Fibroblast of the aortic adventitia (primary cell): ENCODE data around the gene ITGA8. TPM values are rescaled to one million over a fixed set of nuclear protein-coding genes. Genes with fewer than 3 reads are reported as not detected.
"Not testable (repeated sequence)": the region's sequence is repeated elsewhere in the genome, so short reads cannot be mapped to it uniquely, and the experiment has no call there.

Experiments used
- DNase-seq: peaks from one replicate; pipeline ENCODE4 v3.0.0-alpha.2; 2010; ENCODE audit warnings: low read depth
- H3K4me3 ChIP-seq: 2 replicates; pipeline ENCODE4 v1.5.1; 2011; ENCODE audit warnings: low read depth, mild to moderate bottlenecking, control low read depth, low read length, moderate library complexity
- CTCF ChIP-seq: IDR thresholded peaks from 2 replicates; pipeline ENCODE4 v1.5.1; 2011; ENCODE audit warnings: mild to moderate bottlenecking, low read length, control low read depth, inconsistent platforms; ENCODE audit not compliant: insufficient read depth
- total RNA-seq: library from RNA; depleted of rRNA; stranded (reverse); fragments of >200 nt; gene quantifications from 2 replicates; pipeline ENCODE4 v1.2.3, GENCODE V29; 2012; ENCODE audit warnings: low replicate concordance

ITGA8 gene
- total RNA-seq, 1 donor, result 38.5 TPM

GRCh38 chr10:15571575-15571974 is 148.1 kb downstream of the ITGA8 start:
- no peak for TF ChIP-seq CTCF
- no peak overlapping the region for H3K4me3 ChIP-seq
- DNase-seq, result peak; percentile 75

DNA sequence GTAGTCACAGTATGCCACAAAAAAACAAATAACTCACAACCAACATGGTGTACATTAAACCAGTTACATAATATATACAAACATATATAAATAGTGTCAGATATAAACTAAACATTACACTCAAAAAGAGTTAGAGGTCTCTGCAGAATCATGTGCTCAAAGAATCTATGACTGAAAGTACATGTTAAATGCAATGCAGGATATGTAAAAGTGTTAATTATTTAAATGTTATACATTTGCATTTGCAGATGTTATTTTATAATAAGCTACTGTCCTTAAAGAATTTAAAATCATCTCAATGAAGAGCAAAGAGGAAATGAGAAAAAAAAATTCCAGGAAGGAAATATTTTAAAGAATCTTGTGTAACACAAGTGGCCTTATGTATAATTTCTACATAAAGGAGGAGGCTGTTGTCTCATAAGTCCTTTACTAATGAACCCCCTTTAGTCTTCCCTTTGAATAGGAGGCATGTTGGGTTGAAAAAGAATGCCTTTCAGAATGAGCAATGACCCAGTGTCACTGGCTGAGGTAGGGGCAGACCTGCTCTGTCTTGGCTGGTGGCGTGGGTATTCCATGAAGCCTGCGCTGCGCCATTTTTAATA is 148.9 kb downstream of the ITGA8 start:
- no peak for DNase-seq
- TF ChIP-seq CTCF, result no peak
- H3K4me3 ChIP-seq, result no peak overlapping the region

GRCh38 chr10:15567952-15568351 is 151.8 kb downstream of the ITGA8 start:
- H3K4me3 ChIP-seq, result no peak overlapping the region

DNA sequence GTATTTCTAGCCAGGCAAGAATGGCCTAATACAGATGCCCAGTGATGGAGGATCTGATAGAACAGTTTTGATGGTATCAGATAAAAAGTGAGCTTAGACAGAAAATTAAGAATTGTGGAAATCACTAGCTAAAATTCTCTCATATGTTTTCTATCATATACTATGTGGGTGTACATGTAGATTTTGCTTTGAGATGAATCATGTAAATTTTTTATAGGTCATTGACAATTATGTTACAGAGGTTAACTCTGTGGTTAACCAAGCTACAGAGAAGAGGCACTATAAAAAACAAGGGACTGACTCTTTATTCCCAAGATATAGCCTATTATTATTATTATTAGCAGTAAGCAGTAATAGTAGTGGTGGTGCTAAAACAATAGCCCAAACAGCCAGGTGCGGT is 156.5 kb downstream of the ITGA8 start:
- H3K4me3 ChIP-seq, result no peak overlapping the region
- no peak for TF ChIP-seq CTCF
- DNase-seq, result no peak

More at GRCh38 chr10:15567952-15568351, 151.8 kb downstream of the ITGA8 start:
- TF ChIP-seq CTCF, result no peak
- DNase-seq, result no peak

GRCh38 chr10:15562578-15562977 is 157.1 kb downstream of the ITGA8 start:
- TF ChIP-seq CTCF, result no peak
- no peak for DNase-seq

DNA sequence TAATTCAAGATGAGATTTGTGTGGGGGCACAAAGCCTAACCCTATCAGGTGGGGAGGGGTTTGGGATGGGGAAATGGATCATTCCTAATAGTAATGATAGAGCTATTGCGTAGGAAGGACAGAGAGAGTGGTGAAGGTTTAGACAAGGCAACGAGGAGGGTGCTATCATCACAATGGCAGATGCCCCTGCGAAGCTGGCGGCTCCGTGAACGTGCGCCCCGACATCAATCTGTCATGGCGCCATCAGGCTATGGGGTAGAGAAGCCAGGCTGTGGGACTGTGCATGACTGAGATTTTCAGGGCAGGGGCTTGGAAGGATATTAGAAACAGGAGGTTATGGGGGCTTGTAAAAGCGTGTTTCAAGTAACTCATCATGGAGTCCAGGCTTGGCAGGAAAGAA is 157.6 kb downstream of the ITGA8 start:
- no peak for TF ChIP-seq CTCF
- no peak for DNase-seq

More at GRCh38 chr10:15562578-15562977, 157.1 kb downstream of the ITGA8 start:
- no peak overlapping the region for H3K4me3 ChIP-seq

DNA sequence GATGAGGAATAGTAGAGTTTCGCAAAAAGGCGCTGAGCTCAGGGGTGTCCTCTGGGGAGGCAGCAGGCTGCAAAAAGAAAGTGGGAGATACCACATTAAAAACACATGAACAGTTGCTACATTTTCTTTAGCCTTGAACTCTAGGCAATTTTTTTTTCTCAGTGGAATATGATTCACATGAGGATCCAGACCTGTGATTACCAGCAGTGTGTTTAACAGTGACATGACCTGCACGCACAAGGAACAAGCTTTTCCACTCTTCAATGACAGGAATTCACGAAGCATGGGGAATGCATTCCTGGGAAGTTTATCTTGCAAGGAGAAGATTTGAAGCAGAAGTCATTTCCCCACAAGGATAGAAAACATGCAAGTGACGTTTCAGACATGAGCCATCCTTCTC is 161.6 kb downstream of the ITGA8 start:
- peak; percentile 77 for DNase-seq
- no peak for TF ChIP-seq CTCF

More for the DNA sequence above, 157.6 kb downstream of the ITGA8 start:
- no peak overlapping the region for H3K4me3 ChIP-seq

DNA sequence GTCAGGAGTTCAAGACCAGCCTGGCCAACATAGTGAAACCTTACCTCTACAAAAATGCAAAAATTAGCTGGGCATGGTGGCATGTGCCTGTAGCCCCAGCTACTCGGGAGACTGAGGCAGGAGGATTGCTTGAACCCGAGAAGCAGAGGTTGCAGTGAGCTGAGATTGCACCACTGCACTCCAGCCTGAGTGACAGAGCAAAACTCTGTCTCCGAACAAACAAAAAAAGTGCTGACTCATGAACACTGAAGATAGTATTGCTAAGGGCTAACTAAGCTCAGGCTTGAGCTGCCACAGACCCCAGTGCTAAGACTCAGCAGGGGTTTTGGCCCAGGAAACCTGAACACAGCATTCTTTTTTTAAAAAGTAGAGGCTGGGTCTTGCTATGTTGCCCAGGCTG is 162.6 kb downstream of the ITGA8 start:
- H3K4me3 ChIP-seq, DNase-seq: not testable (repeated sequence)

More for the DNA sequence above, 161.6 kb downstream of the ITGA8 start:
- H3K4me3 ChIP-seq, result no peak overlapping the region
